GM12864 (cell line): ENCODE data around the gene COX10.
"Not testable (repeated sequence)": the region's sequence is repeated elsewhere in the genome, so short reads cannot be mapped to it uniquely, and the experiment has no call there.

Experiments used
- DNase-seq: peaks from one replicate; pipeline ENCODE4 v3.0.0-alpha.2; 2011; ENCODE audit warnings: low read depth
- H3K4me3 ChIP-seq: 2 replicates; pipeline ENCODE4 v1.5.1; 2011; ENCODE audit warnings: mild to moderate bottlenecking, low read depth, low read length, control low read depth
- TF ChIP-seq, protein P1 (sequence below): IDR thresholded peaks from 2 replicates; pipeline ENCODE4 v1.5.1; 2011; ENCODE audit warnings: low read depth, mild to moderate bottlenecking, moderate library complexity, low read length, control low read depth, inconsistent platforms; ENCODE audit errors: missing control alignments

The COX10 gene

DNA sequence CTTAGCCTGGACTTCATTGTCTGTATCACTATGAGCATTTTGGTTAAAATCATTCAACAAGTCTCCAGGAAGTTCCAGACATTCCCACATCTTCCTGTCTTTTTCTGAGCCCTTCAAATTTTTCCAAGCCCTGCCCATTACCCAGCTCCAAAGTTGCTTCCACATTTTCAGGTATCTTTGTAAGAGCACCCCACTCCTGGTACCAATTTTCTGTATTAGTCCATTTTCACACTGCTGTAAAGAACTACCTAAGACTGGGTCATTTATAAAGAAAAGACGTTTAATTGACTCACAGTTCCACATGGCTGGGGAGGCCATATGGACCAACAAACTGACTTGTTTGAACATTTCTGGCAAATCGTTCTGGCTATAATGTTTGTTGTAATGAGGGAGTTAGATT is 100.0 kb downstream of the COX10 start:
- DNase-seq: no peak
- TF ChIP-seq, protein P1, sequence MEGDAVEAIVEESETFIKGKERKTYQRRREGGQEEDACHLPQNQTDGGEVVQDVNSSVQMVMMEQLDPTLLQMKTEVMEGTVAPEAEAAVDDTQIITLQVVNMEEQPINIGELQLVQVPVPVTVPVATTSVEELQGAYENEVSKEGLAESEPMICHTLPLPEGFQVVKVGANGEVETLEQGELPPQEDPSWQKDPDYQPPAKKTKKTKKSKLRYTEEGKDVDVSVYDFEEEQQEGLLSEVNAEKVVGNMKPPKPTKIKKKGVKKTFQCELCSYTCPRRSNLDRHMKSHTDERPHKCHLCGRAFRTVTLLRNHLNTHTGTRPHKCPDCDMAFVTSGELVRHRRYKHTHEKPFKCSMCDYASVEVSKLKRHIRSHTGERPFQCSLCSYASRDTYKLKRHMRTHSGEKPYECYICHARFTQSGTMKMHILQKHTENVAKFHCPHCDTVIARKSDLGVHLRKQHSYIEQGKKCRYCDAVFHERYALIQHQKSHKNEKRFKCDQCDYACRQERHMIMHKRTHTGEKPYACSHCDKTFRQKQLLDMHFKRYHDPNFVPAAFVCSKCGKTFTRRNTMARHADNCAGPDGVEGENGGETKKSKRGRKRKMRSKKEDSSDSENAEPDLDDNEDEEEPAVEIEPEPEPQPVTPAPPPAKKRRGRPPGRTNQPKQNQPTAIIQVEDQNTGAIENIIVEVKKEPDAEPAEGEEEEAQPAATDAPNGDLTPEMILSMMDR: no peak
- H3K4me3 ChIP-seq: no peak overlapping the region

- no peak overlapping the region for H3K4me3 ChIP-seq
- DNase-seq: no peak
- TF ChIP-seq, protein P1: no peak
These were observed 100.6 kb downstream of the COX10 start for GRCh38 chr17:14169901-14170300.

DNA sequence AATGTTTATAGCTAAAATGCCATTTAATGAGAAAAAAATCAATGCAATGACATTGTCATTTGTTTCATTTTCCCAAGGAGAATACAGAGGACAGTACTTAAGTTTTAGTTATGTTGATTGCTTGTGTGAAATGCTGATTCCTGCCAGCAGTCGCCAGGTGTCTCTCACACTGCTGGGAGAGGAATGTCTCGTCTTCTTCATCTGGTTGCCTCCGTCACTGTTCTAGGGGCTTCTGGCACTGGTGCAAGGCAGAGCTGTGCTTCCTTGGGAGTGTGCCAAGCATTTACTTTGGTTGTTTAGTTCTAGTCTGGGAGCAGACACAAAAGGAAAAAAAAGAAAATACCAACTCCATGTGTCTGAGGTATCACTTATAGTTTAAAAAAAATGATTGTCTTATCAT is 107.7 kb downstream of the COX10 start:
- DNase-seq, H3K4me3 ChIP-seq: not testable (repeated sequence)

- not testable (repeated sequence) for H3K4me3 ChIP-seq, DNase-seq
These were observed 108.5 kb downstream of the COX10 start for GRCh38 chr17:14177801-14178200.

DNA sequence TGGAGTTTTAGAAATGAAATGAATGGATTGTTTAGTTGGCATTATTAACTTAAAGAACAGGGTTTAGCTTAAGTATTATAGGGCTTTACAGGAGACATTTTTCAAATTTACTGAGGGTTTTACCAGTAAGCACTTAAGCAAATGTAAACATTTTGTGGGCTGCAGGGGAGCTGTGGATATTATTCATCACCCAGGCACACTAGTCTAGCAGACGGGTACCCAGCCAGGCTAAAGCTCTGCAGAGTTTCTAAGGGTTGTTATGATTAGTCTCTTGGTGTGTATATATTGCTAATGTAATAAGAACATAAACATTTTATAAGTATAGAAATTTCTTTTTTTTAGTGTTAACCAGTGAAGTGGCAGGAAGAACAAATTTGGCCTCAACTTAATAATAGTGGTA is 110.6 kb downstream of the COX10 start:
- DNase-seq: not testable (repeated sequence)

DNA sequence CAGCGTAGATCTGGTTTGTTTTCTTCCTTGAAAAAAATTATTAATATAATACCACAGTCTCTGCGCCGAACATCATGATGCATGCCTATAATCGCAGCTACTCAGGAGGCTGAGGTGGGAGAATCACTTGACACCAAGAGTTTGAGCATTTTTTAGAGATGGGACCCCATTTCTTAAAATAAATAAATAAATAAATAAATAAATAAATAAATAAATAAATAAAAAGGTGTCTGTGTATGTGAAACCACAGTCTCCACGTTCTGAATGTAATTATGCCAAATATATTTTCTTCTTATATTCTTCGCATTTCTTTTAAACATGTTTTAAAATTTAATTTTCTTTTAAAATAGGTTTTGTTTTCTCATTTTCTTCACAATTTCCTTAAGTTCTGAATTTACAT is 112.8 kb downstream of the COX10 start:
- not testable (repeated sequence) for DNase-seq, H3K4me3 ChIP-seq

More for the DNA sequence above, 110.6 kb downstream of the COX10 start:
- not testable (repeated sequence) for H3K4me3 ChIP-seq

- not testable (repeated sequence) for DNase-seq, H3K4me3 ChIP-seq
These were observed 115.2 kb downstream of the COX10 start for GRCh38 chr17:14184536-14184935.

DNA sequence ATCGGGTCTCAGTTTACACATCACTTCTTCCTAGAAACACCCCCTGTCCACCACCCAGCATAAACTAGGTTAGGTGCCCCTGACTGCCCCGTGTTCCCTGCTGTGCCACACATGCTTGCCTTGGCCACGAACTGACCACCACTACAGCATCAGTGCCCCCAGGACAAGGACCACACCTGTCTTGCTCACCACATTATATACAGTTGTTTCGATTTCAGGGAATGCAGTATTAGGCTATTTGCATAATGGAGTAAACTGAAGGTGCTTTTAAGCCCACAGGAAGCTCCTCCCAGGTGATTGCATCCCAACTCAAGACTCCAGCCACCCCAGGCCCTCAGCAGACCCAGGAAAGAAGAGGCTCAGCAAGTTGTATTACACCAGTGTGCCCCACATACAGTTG is 117.1 kb downstream of the COX10 start:
- not testable (repeated sequence) for H3K4me3 ChIP-seq, DNase-seq

GRCh38 chr17:14190774-14191173 is 121.5 kb downstream of the COX10 start:
- not testable (repeated sequence) for H3K4me3 ChIP-seq, DNase-seq

GRCh38 chr17:14191469-14191868 is 122.2 kb downstream of the COX10 start:
- not testable (repeated sequence) for DNase-seq

GRCh38 chr17:14192039-14192438 is 122.7 kb downstream of the COX10 start:
- not testable (repeated sequence) for DNase-seq, H3K4me3 ChIP-seq

More at GRCh38 chr17:14191469-14191868, 122.2 kb downstream of the COX10 start:
- not testable (repeated sequence) for H3K4me3 ChIP-seq

DNA sequence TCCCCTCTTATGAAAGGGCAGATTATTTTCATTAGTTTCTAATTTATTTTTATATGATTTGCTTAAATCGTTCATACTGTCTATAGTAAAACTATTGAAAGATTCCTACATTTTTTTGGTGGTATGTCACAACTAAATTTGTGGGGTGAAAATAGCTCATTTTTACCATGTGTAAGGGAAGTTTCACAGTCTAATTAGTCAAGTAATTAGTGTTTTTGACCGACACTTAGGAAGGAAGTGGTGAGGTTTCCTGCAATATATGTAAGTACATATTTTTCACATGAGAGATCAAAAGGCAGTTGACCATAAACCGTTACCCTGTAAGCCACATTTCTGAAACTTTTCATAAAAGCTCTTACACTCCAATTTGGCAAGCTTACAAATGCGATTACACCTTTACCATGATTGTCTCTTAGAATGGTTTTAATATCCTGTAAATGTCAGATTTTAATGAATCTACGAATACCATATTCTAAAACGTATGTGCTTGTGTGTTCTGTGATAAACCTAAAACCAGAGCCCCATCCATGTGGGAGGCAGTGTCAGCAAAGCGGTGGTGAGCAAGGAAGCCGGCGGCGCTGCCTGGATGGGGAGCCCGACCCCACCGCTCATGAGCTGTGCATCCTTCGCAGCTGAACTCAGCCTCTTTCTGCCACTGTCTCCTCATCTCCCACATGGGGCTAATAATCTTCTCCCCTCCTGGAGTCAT is 123.5 kb downstream of the COX10 start:
- not testable (repeated sequence) for DNase-seq, H3K4me3 ChIP-seq
